CD14-positive monocyte (primary cell): Measurements from ENCODE around the gene P3H4. TPM values are rescaled to one million over a fixed set of nuclear protein-coding genes. Genes with fewer than 3 reads are reported as not detected.

Experiments
- DNase-seq, 3 donors: peaks; one replicate each; pipeline ENCODE4 v3.0.0-alpha.2; 2011 to 2022
- H2AFZ ChIP-seq: 2 replicates; pipeline ENCODE4 v1.6.0; 2012; ENCODE audit warnings: mild to moderate bottlenecking, low read depth, low read length, inconsistent platforms; ENCODE audit not compliant: insufficient read depth, poor library complexity, severe bottlenecking
- H3K27ac ChIP-seq, 2 donors: 1 replicate in 1 of 2; 2 replicates in 1 of 2; pipeline ENCODE4 v1.5.1; 2012 to 2013; ENCODE audit warnings: low read length in 2 of 2, control low read depth in 1 of 2, inconsistent platforms in 1 of 2, low read depth in 1 of 2, mild to moderate bottlenecking in 1 of 2
- H3K27me3 ChIP-seq, 2 donors: one replicate each; pipeline versions ENCODE4 v1.6.0 to v1.6.1; 2011 to 2013; ENCODE audit warnings: low read length in 2 of 2; ENCODE audit not compliant: control insufficient read depth in 2 of 2, insufficient read depth in 2 of 2
- H3K36me3 ChIP-seq, 2 donors: replicated peaks in 1 of 2; 1 replicate in 1 of 2; 2 replicates in 1 of 2; pipeline versions ENCODE4 v1.5.1 to v1.6.1; 2012 to 2013; ENCODE audit warnings: low read length in 2 of 2, control low read depth in 1 of 2, inconsistent platforms in 1 of 2, mild to moderate bottlenecking in 1 of 2; ENCODE audit not compliant: insufficient read depth in 2 of 2, control insufficient read depth in 1 of 2
- H3K4me1 ChIP-seq, 2 donors: 1 replicate in 1 of 2; 2 replicates in 1 of 2; pipeline versions ENCODE4 v1.5.1 to v1.6.1; 2012 to 2013; ENCODE audit warnings: low read length in 2 of 2, control low read depth in 1 of 2, inconsistent platforms in 1 of 2, mild to moderate bottlenecking in 1 of 2, moderate library complexity in 1 of 2; ENCODE audit not compliant: insufficient read depth in 2 of 2, control insufficient read depth in 1 of 2
- H3K4me2 ChIP-seq: replicated peaks from 2 replicates; pipeline ENCODE3; 2012; ENCODE audit warnings: low read length, moderate library complexity, mild to moderate bottlenecking; ENCODE audit not compliant: poor library complexity, severe bottlenecking; ENCODE audit errors: extremely low read depth
- H3K4me3 ChIP-seq, 3 experiments: fragments of 200-600 bp in 1 of 3; sonication (generic) in 1 of 3; replicated peaks in 1 of 3; 1 replicate in 2 of 3; 2 replicates in 1 of 3; pipeline ENCODE4 v1.5.1; 2011 to 2013; ENCODE audit warnings: low read length in 3 of 3, mild to moderate bottlenecking in 3 of 3, control low read depth in 2 of 3, low read depth in 2 of 3, inconsistent platforms in 1 of 3, moderate library complexity in 1 of 3
- H3K79me2 ChIP-seq: 2 replicates; pipeline ENCODE4 v1.6.0; 2012; ENCODE audit warnings: mild to moderate bottlenecking, control low read depth, inconsistent platforms, low read length, moderate library complexity; ENCODE audit not compliant: insufficient read depth
- H3K9ac ChIP-seq: 2 replicates; pipeline ENCODE4 v1.6.0; 2017; ENCODE audit warnings: low read length, mild to moderate bottlenecking; ENCODE audit not compliant: insufficient read depth, poor library complexity, severe bottlenecking
- H3K9me3 ChIP-seq, 2 donors: replicated peaks in 1 of 2; 1 replicate in 1 of 2; 2 replicates in 1 of 2; pipeline versions ENCODE4 v1.5.1 to v1.6.1; 2012 to 2013; ENCODE audit warnings: low read length in 2 of 2, control low read depth in 1 of 2; ENCODE audit not compliant: control insufficient read depth in 1 of 2, insufficient read depth in 1 of 2
- H4K20me1 ChIP-seq: 2 replicates; pipeline ENCODE4 v1.6.0; 2012; ENCODE audit warnings: mild to moderate bottlenecking, low read length, control low read depth, moderate library complexity; ENCODE audit not compliant: insufficient read depth
- H3K27ac Mint-ChIP-seq, 7 donors: one replicate each; pipeline ENCODE4 v1.8.0; 2020; ENCODE audit warnings: mild to moderate bottlenecking in 7 of 7, mixed read lengths in 7 of 7, moderate library complexity in 6 of 7, inconsistent platforms in 2 of 7
- H3K27me3 Mint-ChIP-seq, 3 donors: one replicate each; pipeline ENCODE4 v1.8.0; 2021 to 2022; ENCODE audit warnings: low read depth in 3 of 3, mild to moderate bottlenecking in 3 of 3, mixed read lengths in 3 of 3, moderate library complexity in 3 of 3, inconsistent platforms in 1 of 3
- H3K36me3 Mint-ChIP-seq, 2 donors: one replicate each; pipeline ENCODE4 v1.8.0; 2020; ENCODE audit warnings: mixed read lengths in 2 of 2, inconsistent platforms in 1 of 2, mild to moderate bottlenecking in 1 of 2
- H3K4me1 Mint-ChIP-seq: one replicate; pipeline ENCODE4 v1.8.0; 2020; ENCODE audit warnings: mild to moderate bottlenecking, mixed read lengths
- H3K4me3 Mint-ChIP-seq, 2 donors: one replicate each; pipeline ENCODE4 v1.8.0; 2020; ENCODE audit warnings: mild to moderate bottlenecking in 2 of 2, mixed read lengths in 2 of 2, moderate library complexity in 1 of 2
- H3K9me3 Mint-ChIP-seq, 7 donors: one replicate each; pipeline ENCODE4 v1.8.0; 2020 to 2022; ENCODE audit warnings: mixed read lengths in 7 of 7, mild to moderate bottlenecking in 6 of 7, moderate library complexity in 6 of 7, inconsistent platforms in 2 of 7
- WGBS: methylation state at CpG from one replicate; pipeline ENCODE4 v1.1.5; 2013; ENCODE audit warnings: missing lambda C conversion rate; ENCODE audit not compliant: insufficient coverage; 5-methylcytosine and 5-hydroxymethylcytosine counted together
- intact Hi-C, 2 donors: fragments of 100-400 bp; cut with micrococcal nuclease; formaldehyde crosslinking; loops; one replicate each; pipeline versions ENCODE4 v1.15.0 to v1.15.1; 2023
- polyA plus RNA-seq, 3 donors: library from polyadenylated mRNA; depleted of rRNA in 1 of 3; unstranded in 2 of 3; stranded (reverse) in 1 of 3; fragments of 300-500 nt in 2 of 3; fragments of >200 nt in 1 of 3; fragmentation: Illumina TruSeq in 2 of 3; gene quantifications; 1 replicate in 2 of 3; 2 replicates in 1 of 3; pipeline ENCODE4 v1.2.3, GENCODE V29; 2012 to 2021
- TF ChIP-seq, protein P1 (sequence below): fragments of 200-600 bp; IDR thresholded peaks from one replicate; pipeline ENCODE4 v1.8.0; 2022; ENCODE audit warnings: antibody characterized with exemption, mild to moderate bottlenecking

The P3H4 gene
- polyA plus RNA-seq, 3 donors = 0.13 to 0.46 (median 0.16) TPM

DNA sequence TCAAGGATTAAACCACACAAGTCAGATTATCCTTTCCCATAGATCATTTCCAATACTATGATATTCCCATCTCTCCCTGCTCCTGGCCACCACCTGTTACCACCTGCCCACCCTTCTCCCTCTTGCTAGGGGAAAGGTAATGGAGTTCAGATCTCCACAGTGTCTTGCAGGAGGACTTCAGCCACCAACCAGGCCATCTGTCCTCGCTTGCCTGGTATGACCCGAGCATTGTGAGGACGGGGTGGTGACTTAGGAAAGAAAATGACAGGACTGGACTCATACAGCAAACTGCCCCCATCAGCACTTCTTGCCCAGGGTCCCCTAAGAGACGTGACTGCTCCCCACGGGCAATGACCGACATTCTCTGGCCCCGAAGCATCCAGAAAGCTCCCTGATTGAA, 11.8 kb upstream of the P3H4 start:
- Histone ChIP-seq H3K4me1 (no peaks in the 10 kb centered on the region), H3K4me3 (no peak overlapping the region), H3K27ac (no peak overlapping the region), H4K20me1 (no peaks in the 10 kb centered on the region), H2AFZ (no peak overlapping the region), H3K27me3 (no peaks in the 10 kb centered on the region), H3K9me3 (no peaks in the 10 kb centered on the region), H3K36me3 (peaks cover 0 to 4% of the 10 kb centered on the region in 2 donors), H3K9ac (no peak overlapping the region), H3K4me2 (no peak overlapping the region), H3K79me2 (no peaks in the 10 kb centered on the region)
- no peak for DNase-seq
- H3K36me3 Mint-ChIP-seq = peaks cover 2% of the 10 kb centered on the region in 2 donors
- intact Hi-C loops = no loop called here
- H3K4me3 Mint-ChIP-seq = no peak overlapping the region
- TF ChIP-seq, protein P1, sequence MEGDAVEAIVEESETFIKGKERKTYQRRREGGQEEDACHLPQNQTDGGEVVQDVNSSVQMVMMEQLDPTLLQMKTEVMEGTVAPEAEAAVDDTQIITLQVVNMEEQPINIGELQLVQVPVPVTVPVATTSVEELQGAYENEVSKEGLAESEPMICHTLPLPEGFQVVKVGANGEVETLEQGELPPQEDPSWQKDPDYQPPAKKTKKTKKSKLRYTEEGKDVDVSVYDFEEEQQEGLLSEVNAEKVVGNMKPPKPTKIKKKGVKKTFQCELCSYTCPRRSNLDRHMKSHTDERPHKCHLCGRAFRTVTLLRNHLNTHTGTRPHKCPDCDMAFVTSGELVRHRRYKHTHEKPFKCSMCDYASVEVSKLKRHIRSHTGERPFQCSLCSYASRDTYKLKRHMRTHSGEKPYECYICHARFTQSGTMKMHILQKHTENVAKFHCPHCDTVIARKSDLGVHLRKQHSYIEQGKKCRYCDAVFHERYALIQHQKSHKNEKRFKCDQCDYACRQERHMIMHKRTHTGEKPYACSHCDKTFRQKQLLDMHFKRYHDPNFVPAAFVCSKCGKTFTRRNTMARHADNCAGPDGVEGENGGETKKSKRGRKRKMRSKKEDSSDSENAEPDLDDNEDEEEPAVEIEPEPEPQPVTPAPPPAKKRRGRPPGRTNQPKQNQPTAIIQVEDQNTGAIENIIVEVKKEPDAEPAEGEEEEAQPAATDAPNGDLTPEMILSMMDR = no peak
- peaks cover 0 to 6% (median 1%) of the 10 kb centered on the region in 3 donors for H3K27me3 Mint-ChIP-seq
- no peak overlapping the region for H3K27ac Mint-ChIP-seq
- WGBS = 98% methylated on average over 5 of the region's 7 CpGs
- H3K9me3 Mint-ChIP-seq = peaks cover 0 to 2% (median 0%) of the 10 kb centered on the region in 7 donors
- H3K4me1 Mint-ChIP-seq = no peaks in the 10 kb centered on the region

- intact Hi-C loops = no loop called here
- Histone ChIP-seq H2AFZ (no peak overlapping the region), H3K4me2 (no peak overlapping the region), H3K79me2 (no peaks in the 10 kb centered on the region), H3K9me3 (no peaks in the 10 kb centered on the region), H3K27ac (no peak overlapping the region), H3K4me3 (no peak overlapping the region), H3K36me3 (peaks cover 0 to 4% of the 10 kb centered on the region in 2 donors), H4K20me1 (no peaks in the 10 kb centered on the region), H3K9ac (no peak overlapping the region), H3K4me1 (no peaks in the 10 kb centered on the region), H3K27me3 (no peaks in the 10 kb centered on the region)
- H3K4me3 Mint-ChIP-seq = no peak overlapping the region
- TF ChIP-seq, protein P1 = no peak
- H3K36me3 Mint-ChIP-seq = peaks cover 0 to 2% of the 10 kb centered on the region in 2 donors
- WGBS = no CpG with 5 or more reads among the region's 1 CpG
- H3K27ac Mint-ChIP-seq = no peak overlapping the region
- no peak for DNase-seq
- peaks cover 0 to 2% (median 0%) of the 10 kb centered on the region in 7 donors for H3K9me3 Mint-ChIP-seq
- H3K27me3 Mint-ChIP-seq = peaks cover 0 to 4% (median 1%) of the 10 kb centered on the region in 3 donors
- H3K4me1 Mint-ChIP-seq = no peaks in the 10 kb centered on the region
Measured at GRCh38 chr17:41823141-41823524, 11.4 kb upstream of the P3H4 start.
